Ishikawa (cell line): ENCODE data around the gene IL21R.

ENCODE experiments used
- CEBPB ChIP-seq: IDR thresholded peaks from 2 replicates; pipeline ENCODE4 v1.6.1; 2012
- CREB1 ChIP-seq: IDR thresholded peaks from 2 replicates; pipeline ENCODE4 v1.6.1; 2012; ENCODE audit warnings: low read depth
- EGR1 ChIP-seq: IDR thresholded peaks from 2 replicates; pipeline ENCODE4 v1.6.1; 2012
- EP300 ChIP-seq: IDR thresholded peaks from 2 replicates; pipeline ENCODE4 v1.6.1; 2012; ENCODE audit warnings: borderline replicate concordance
- FOXM1 ChIP-seq: IDR thresholded peaks from 2 replicates; pipeline ENCODE4 v1.6.1; 2012; ENCODE audit warnings: low read depth, borderline replicate concordance
- MAX ChIP-seq: IDR thresholded peaks from 2 replicates; pipeline ENCODE4 v1.6.1; 2012
- NFIC ChIP-seq: IDR thresholded peaks from 2 replicates; pipeline ENCODE4 v1.6.1; 2012
- RAD21 ChIP-seq: IDR thresholded peaks from 2 replicates; pipeline ENCODE4 v1.6.1; 2012; ENCODE audit warnings: low read depth
- TAF1 ChIP-seq: IDR thresholded peaks from 2 replicates; pipeline ENCODE4 v1.6.1; 2012; ENCODE audit warnings: low read depth, mild to moderate bottlenecking
- TCF12 ChIP-seq: IDR thresholded peaks from 2 replicates; pipeline ENCODE4 v1.6.1; 2012; ENCODE audit warnings: low read depth
- TEAD4 ChIP-seq: IDR thresholded peaks from 2 replicates; pipeline ENCODE4 v1.6.1; 2012
- USF1 ChIP-seq: IDR thresholded peaks from 2 replicates; pipeline ENCODE4 v1.6.1; 2012
- ZBTB7A ChIP-seq: IDR thresholded peaks from 2 replicates; pipeline ENCODE4 v1.6.1; 2012; ENCODE audit warnings: low read depth

- TF ChIP-seq TAF1: no peak
- TF ChIP-seq EP300: no peak
- no peak for TF ChIP-seq CREB1
- no peak for TF ChIP-seq NFIC
- no peak for TF ChIP-seq USF1
- no peak for TF ChIP-seq FOXM1
- no peak for TF ChIP-seq EGR1
- TF ChIP-seq MAX: no peak
- no peak for TF ChIP-seq RAD21
- no peak for TF ChIP-seq ZBTB7A
- TF ChIP-seq CEBPB: no peak
- TF ChIP-seq TCF12: no peak
- no peak for TF ChIP-seq TEAD4
Observed at GRCh38 chr16:27471661-27472060, 69.7 kb downstream of the IL21R start.
